Right lobe of liver (tissue), 6 donors: Measurements from ENCODE around the gene MMP10. TPM values are rescaled to one million over a fixed set of nuclear protein-coding genes. Genes with fewer than 3 reads are reported as not detected.
"Not testable (repeated sequence)": the region's sequence is repeated elsewhere in the genome, so short reads cannot be mapped to it uniquely, and the experiment has no call there.

Experiments used
- ATAC-seq, 4 donors: fragments of 200-7000 bp; cut with Tn5 transposase; one replicate each; pipeline ENCODE4 v1.9.1; 2020; ENCODE audit warnings: mild to moderate bottlenecking in 4 of 4, moderate library complexity in 4 of 4
- DNase-seq, 3 donors: peaks; one replicate each; pipeline ENCODE4 v3.0.0-alpha.2; 2020
- H3K27ac ChIP-seq, 3 donors: fragments of 200-600 bp; one replicate each; pipeline ENCODE4 v1.8.0; 2022
- H3K27me3 ChIP-seq, 2 donors: fragments of 200-600 bp; one replicate each; pipeline ENCODE4 v1.8.0; 2022
- H3K36me3 ChIP-seq, 4 donors: fragments of 200-600 bp; sonication (generic) in 1 of 4; one replicate each; pipeline versions ENCODE4 v1.5.1 to v1.8.0; 2017 to 2022; ENCODE audit warnings: control low read depth in 1 of 4
- H3K4me1 ChIP-seq, 4 donors: fragments of 200-600 bp; sonication (generic) in 1 of 4; one replicate each; pipeline versions ENCODE4 v1.5.1 to v1.8.0; 2017 to 2022; ENCODE audit warnings: control low read depth in 1 of 4
- H3K4me3 ChIP-seq, 3 donors: fragments of 200-600 bp; one replicate each; pipeline ENCODE4 v1.8.0; 2022
- H3K9me3 ChIP-seq, 4 donors: fragments of 200-600 bp; sonication (generic) in 1 of 4; one replicate each; pipeline versions ENCODE4 v1.5.1 to v1.8.0; 2017 to 2022; ENCODE audit warnings: control low read depth in 1 of 4
- POLR2A ChIP-seq: fragments of 450-650 bp; IDR thresholded peaks from one replicate; pipeline ENCODE4 v1.6.1; 2017; ENCODE audit warnings: antibody characterized with exemption, mild to moderate bottlenecking
- WGBS: methylation state at CpG from one replicate; pipeline ENCODE4 v1.1.6; 2018; ENCODE audit warnings: low coverage, low lambda C conversion rate; ENCODE audit not compliant: insufficient coverage; ENCODE audit errors: missing lambda C conversion rate; 5-methylcytosine and 5-hydroxymethylcytosine counted together
- intact Hi-C, 2 donors: fragments of 100-400 bp; cut with DNase I; formaldehyde crosslinking; loops; one replicate each; pipeline versions ENCODE4 v1.11.2 to v1.14.1; 2022
- total RNA-seq, 6 experiments: library from RNA; depleted of rRNA in 2 of 6; stranded (reverse); fragments of >200 nt in 2 of 6; fragmentation: NEBNext Ultra II Directional in 3 of 6; extraction: Animal tissue kit (Norgen Biotek cat#: 25700) in 3 of 6; gene quantifications; one replicate each; pipeline versions ENCODE4 v1.1.0 to v1.2.4, GENCODE V29; 2016 to 2023
- TF ChIP-seq, protein P1 (sequence below), 4 donors: fragments of 200-600 bp in 3 of 4; fragments of 450-650 bp in 1 of 4; IDR thresholded peaks; one replicate each; pipeline versions ENCODE4 v1.5.1 to v1.8.0; 2016 to 2022; ENCODE audit warnings: antibody characterized with exemption in 4 of 4, mild to moderate bottlenecking in 2 of 4
- donor health status: DM: no; HTN: yes; CAD: no.
- donor health status: DM: no; HTN: no; CAD: no.
- donor health status: DM: no; HTN: no; CAD: no.
- donor health status: DM: no; HTN: yes; CAD: no.
- donor health status: DM: no; HTN: yes; CAD: no.

The MMP10 gene
- total RNA-seq, 6 experiments from 2014 or later, result 0.35 TPM; not detected in 5

GRCh38 chr11:102757823-102758549 lies 22.4 kb downstream of the MMP10 start:
- WGBS, result 2% methylated on average over 2 of the region's 2 CpGs
- H3K27me3 ChIP-seq, result no peaks in the 10 kb centered on the region
- no peaks in the 10 kb centered on the region for H3K9me3 ChIP-seq
- intact Hi-C loops, result no loop called here
- DNase-seq (no peak), ATAC-seq (peak in 3 of 4 donors; percentile 21 to 74 (median 56))
- no peak overlapping the region for H3K4me3 ChIP-seq
- TF ChIP-seq, protein P1, sequence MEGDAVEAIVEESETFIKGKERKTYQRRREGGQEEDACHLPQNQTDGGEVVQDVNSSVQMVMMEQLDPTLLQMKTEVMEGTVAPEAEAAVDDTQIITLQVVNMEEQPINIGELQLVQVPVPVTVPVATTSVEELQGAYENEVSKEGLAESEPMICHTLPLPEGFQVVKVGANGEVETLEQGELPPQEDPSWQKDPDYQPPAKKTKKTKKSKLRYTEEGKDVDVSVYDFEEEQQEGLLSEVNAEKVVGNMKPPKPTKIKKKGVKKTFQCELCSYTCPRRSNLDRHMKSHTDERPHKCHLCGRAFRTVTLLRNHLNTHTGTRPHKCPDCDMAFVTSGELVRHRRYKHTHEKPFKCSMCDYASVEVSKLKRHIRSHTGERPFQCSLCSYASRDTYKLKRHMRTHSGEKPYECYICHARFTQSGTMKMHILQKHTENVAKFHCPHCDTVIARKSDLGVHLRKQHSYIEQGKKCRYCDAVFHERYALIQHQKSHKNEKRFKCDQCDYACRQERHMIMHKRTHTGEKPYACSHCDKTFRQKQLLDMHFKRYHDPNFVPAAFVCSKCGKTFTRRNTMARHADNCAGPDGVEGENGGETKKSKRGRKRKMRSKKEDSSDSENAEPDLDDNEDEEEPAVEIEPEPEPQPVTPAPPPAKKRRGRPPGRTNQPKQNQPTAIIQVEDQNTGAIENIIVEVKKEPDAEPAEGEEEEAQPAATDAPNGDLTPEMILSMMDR (IDR thresholded peaks at IDR 0.05), result no peak
- TF ChIP-seq POLR2A, result no peak
- no peaks in the 10 kb centered on the region for H3K4me1 ChIP-seq
- no peak overlapping the region for H3K27ac ChIP-seq
- H3K36me3 ChIP-seq, result no peaks in the 10 kb centered on the region

GRCh38 chr11:102753267-102753666 lies 27.2 kb downstream of the MMP10 start:
- no peaks in the 10 kb centered on the region for H3K27me3 ChIP-seq
- no peak for ATAC-seq
- no peak for DNase-seq
- no peaks in the 10 kb centered on the region for H3K9me3 ChIP-seq
- H3K36me3 ChIP-seq, result no peaks in the 10 kb centered on the region
- TF ChIP-seq, protein P1 (IDR thresholded peaks at IDR 0.05), result no peak
- no peak for TF ChIP-seq POLR2A
- H3K4me1 ChIP-seq, result no peaks in the 10 kb centered on the region
- no peak overlapping the region for H3K27ac ChIP-seq
- 59% methylated on average over 1 of the region's 1 CpG for WGBS
- intact Hi-C loops, result no loop called here
- H3K4me3 ChIP-seq, result no peak overlapping the region

DNA sequence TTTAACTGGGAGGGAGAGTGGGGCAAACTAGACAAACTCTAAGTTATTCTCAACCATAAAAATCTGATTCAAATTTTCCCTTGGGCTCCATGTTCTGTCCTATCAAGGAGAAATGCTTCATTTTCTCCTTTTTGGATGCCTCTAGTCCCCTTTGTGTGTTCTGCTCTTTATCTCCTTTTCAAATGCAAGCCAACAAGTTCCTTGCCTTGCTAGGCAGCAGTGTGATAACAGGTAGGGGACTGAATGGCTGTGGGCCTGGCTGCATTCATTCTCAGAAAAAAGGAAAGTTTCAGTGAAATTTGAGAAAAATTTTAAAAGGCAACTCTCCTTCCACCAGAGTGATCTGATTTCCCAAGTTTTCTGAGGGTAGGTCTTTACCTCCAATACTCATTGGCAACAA lies 28.8 kb downstream of the MMP10 start:
- no peak overlapping the region for H3K4me3 ChIP-seq
- DNase-seq (no peak), ATAC-seq (no peak)
- no peaks in the 10 kb centered on the region for H3K27me3 ChIP-seq
- H3K4me1 ChIP-seq, result no peaks in the 10 kb centered on the region
- no peaks in the 10 kb centered on the region for H3K36me3 ChIP-seq
- H3K9me3 ChIP-seq, result no peaks in the 10 kb centered on the region
- no peak overlapping the region for H3K27ac ChIP-seq
- TF ChIP-seq, protein P1 (IDR thresholded peaks at IDR 0.05), result no peak
- no peak for TF ChIP-seq POLR2A
- intact Hi-C loops, result no loop called here

DNA sequence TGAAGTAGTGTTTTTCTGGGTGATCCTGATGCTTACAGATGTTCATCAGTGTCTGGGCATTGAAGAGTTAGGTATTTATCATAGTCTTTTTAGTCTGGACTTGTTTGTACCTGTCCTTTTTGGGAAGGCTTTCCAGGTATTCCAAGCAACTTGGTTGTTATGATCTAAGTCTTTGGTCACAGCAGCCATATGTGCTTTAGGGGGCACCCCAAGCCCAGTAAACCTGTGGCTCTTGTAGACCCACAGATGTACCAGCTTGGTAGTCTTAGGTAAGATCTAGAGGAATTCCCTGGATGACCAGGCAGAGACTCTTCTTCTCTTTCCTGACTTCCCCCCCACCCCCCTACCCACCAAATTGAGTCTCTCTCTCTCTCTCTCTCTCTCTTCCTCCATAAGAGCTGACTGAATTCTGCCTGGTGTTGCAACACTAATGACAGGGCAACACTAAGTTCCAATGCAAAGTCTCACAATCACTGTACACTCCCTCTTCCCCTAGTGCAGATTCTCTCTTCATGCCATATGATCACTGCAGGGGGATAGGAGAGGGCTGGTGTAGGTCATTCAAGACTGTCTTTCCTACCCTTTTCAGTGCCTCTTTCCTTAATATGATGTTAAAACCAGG lies 31.2 kb downstream of the MMP10 start:
- H3K27me3 ChIP-seq, result no peaks in the 10 kb centered on the region
- H3K4me1 ChIP-seq, result no peaks in the 10 kb centered on the region
- TF ChIP-seq, protein P1 (IDR thresholded peaks at IDR 0.05), result no peak
- DNase-seq, result no peak
- no peaks in the 10 kb centered on the region for H3K36me3 ChIP-seq
- no peak overlapping the region for H3K4me3 ChIP-seq
- intact Hi-C loops, result no loop called here
- ATAC-seq, result no peak
- no peak overlapping the region for H3K27ac ChIP-seq
- no peaks in the 10 kb centered on the region for H3K9me3 ChIP-seq

DNA sequence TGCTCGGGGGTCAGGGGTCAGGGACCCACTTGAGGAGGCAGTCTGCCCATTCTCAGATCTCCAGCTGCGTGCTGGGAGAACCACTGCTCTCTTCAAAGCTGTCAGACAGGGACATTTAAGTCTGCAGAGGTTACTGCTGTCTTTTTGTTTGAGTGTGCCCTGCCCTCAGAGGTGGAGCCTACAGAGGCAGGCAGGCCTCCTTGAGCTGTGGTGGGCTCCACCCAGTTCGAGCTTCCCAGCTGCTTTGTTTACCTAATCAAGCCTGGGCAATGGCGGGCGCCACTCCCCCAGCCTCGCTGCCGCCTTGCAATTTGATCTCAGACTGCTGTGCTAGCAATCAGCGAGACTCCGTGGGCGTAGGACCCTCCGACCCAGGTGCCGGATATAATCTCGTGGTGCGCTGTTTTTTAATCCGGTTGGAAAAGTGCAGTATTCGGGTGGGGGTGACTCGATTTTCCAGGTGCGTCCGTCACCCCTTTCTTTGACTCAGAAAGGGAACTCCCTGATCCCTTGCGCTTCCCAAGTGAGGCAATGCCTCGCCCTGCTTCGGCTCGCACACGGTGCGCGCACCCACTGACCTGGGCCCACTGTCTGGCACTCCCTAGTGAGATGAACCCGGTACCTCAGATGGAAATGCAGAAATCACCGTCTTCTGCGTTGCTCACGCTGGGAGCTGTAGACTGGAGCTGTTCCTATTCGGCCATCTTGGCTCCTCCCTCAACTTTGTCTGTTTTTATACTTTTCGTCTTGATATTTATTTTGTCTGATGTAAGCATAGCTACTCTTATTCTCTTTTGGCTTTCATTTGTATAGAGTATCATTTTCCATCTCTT lies 33.5 kb downstream of the MMP10 start:
- WGBS, result 51% methylated on average over 8 of the region's 32 CpGs

More for the DNA sequence above, 33.5 kb downstream of the MMP10 start:
- intact Hi-C loops, H3K9me3 ChIP-seq, H3K36me3 ChIP-seq, H3K27ac ChIP-seq, ATAC-seq, DNase-seq, H3K27me3 ChIP-seq, H3K4me3 ChIP-seq, H3K4me1 ChIP-seq: not testable (repeated sequence)
